HG03066 (cell line): ENCODE results near the gene SUPT7L.
"Not testable (repeated sequence)": the region's sequence is repeated elsewhere in the genome, so short reads cannot be mapped to it uniquely, and the experiment has no call there.

Experiments used
- ATAC-seq: cut with Tn5 transposase; IDR thresholded peaks from one replicate; pipeline ENCODE4 v1.9.1; 2021; ENCODE audit warnings: low read depth; ENCODE audit not compliant: unreplicated experiment

Gene SUPT7L

DNA sequence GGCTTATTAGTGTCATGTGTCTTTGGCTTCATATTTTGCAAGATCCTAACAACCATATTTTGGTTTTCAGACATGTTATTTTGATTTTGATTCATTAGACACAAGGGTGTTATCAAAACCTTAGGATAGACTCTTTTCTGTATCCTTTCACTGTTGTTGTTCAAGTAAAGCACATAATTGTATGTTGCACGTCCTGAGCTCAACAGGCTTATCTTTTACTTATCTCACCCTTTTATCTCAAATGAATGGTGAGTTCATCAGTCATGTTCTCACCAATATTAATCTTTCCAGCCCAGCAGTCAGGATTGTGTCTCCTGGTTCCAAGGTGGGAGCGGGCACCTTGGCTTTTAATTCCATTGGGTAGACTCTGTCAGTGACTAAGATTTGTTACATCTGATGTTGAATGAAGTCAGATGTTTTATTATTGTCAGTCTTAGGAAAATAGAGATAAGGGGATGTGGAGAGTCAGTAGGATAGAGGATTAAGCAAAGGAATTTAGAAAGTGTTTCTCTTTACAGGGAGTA lies 22.6 kb downstream of the SUPT7L start:
- ATAC-seq, result no peak

- ATAC-seq, result no peak
Observed at GRCh38 chr2:27638709-27639108, 24.7 kb downstream of the SUPT7L start.

- no peak for ATAC-seq
Observed at GRCh38 chr2:27638037-27638637, 25.3 kb downstream of the SUPT7L start.

GRCh38 chr2:27636766-27637165 lies 26.6 kb downstream of the SUPT7L start:
- ATAC-seq, result no peak

GRCh38 chr2:27634291-27634690 lies 29.1 kb downstream of the SUPT7L start:
- ATAC-seq, result no peak

- ATAC-seq, result not testable (repeated sequence)
Observed at GRCh38 chr2:27630257-27630656, 33.2 kb downstream of the SUPT7L start.

DNA sequence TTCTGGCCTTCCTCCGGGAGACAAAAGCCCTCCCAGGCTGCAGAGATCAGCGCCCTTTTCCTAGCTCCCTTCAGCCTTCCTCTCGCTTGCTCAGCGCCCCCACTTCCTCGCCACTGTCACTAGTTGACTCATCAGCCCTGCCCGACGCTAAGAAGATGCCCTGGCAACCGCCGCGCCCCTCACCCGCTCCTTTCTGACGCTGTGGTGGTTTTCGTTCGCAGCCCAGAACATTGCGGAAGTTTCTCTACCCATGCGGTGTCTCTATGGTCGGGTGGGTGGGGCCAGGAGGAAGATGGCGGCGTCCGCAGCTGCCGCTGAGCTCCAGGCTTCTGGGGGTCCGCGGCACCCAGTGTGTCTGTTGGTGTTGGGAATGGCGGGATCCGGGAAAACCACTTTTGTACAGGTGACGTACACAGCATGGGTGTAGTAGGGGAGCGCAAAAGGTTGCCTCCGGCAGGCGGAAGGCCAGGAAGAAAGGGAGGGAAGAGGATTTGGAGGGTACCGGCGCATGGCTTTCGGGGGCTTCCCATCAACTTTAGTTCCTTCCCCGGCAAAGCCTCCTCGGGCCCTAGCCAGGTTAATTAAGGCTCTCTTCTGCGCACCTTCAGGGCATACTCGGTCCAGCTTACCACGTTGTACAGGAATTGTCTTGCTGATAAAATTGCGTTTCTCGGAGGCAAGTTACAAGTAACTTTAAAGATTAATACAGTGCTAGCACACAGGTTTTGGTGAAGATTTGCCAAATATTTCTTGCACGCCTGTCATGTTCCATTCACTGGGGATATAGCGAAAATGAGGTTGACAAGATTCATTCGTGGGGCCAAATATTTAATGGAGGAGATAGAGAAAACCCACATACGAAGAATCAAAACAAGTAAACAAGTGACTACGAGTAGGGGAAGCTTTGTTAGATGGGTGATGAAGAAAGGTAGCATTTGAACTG lies 34.4 kb downstream of the SUPT7L start, which contains the start of the genes CCDC121 and GPN1:
TSS of gene CCDC121 (minus strand) at position 246 of the 943 bp plus-strand sequence. CDS start 1,213 bp downstream, outside the sequence.
TSS of gene GPN1 (plus strand) at position 284 of the 943 bp plus-strand sequence. CDS start at position 293, 9 bp downstream.
- ATAC-seq, result peak; percentile 99

DNA sequence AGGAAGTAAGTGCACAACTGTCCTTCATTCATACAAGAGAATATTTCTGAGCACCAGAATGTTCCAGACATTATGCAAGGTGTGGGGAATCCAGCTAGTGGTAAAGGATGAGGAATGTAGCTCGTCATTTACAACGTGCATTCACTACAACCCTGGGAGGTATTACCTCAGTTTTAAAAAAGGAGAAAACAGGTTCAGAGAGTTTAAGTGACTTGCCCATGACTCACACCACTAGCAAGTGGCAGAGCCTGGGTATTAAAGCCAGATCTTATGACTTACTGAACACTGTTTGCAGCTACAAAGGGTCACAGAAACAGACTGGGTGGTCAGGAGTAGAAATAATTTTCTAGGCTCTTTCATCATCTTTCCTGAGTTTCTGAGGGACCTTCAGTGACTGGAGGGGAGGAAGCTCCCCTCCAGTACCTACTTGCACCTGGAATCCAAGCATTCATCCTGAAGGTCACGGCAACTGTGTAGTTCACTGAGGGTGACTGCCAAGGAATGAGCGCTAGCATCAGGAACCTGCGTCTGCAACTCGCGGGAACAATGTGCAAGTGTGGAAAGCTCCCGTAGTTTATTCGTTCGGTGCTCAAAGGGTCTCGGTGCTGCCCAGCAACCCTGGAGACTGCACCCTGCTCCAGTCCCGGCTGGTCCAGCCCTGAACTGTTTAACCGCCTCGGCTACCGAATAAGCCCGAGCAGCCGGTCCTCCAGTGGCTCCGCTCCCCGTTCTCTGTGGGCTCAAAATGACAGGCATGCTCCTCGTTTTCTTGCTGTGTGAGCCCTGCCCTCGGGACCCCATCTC lies 35.2 kb downstream of the SUPT7L start:
- peak; percentile 26 for ATAC-seq

GRCh38 chr2:27626921-27627320 lies 36.5 kb downstream of the SUPT7L start:
- not testable (repeated sequence) for ATAC-seq

GRCh38 chr2:27626323-27626722 lies 37.1 kb downstream of the SUPT7L start:
- ATAC-seq, result not testable (repeated sequence)

GRCh38 chr2:27624943-27625342 lies 38.5 kb downstream of the SUPT7L start:
- ATAC-seq, result no peak

GRCh38 chr2:27622921-27623384 lies 40.5 kb downstream of the SUPT7L start:
- ATAC-seq, result no peak

DNA sequence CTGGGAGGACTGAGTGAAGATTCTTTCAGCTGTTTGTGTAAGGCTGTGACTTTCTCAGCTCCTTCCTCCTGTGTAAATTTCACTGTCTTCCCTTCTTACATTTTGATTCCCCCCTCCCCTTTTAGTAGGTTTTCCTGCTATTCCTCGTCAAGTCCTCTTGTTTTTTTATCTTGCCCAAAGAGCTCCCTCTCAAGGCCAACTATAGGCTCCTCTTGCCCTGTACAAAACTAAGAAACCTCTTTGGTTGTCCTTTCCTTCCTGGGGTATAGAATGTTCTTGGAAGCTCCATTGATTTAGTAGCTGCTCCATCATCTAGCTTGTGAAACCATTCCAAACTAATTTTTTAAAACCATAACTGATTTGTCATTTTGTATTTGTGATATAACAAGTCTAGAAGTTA lies 41.9 kb downstream of the SUPT7L start:
- ATAC-seq, result no peak

- ATAC-seq, result no peak
Observed at GRCh38 chr2:27615316-27615715, 48.1 kb downstream of the SUPT7L start.

DNA sequence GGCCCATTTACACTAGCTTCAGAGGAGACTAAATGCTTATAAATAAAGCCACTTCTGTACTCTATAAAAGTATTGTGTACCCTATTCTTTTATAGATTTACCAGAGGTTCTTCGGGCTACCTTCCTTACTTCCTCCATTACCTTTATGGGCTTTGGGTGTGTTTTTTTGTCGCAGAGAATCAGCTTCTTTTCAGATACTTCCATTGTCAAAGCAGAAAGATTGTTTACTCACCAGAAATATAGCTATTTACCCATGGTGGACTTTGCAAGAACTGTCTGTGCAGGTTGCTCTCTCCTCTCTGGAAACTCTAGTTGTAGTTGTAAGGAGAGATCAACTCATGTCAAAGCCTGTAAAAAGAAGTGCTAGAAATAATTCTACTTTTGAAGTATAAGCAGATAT lies 49.4 kb downstream of the SUPT7L start:
- ATAC-seq, result no peak

DNA sequence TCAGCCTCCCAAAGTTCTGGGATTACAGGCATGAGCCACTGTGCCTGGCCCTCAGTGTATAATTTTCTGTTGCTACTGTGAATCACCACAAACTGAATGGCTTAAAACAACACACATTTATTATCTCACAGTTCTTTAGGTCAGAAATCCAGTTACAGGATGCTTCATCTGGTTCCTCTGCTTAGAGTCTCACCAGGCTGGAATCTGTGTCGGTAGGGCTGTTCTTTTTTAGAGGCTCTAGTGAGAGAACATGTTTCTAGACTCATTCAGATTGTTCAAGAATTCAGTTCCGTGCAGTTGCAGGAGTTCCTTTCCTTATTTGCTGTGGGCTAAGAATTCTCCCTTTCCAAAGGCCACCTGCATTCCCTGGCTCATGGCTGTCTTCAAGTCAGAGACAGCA lies 56.8 kb downstream of the SUPT7L start:
- no peak for ATAC-seq
